Measurements from ENCODE around the gene CYLD. TPM values are rescaled to one million over a fixed set of nuclear protein-coding genes. Genes with fewer than 3 reads are reported as not detected.

CYLD gene
- total and polyA plus RNA-seq, 8 donors: 27.1 to 52.1 (median 30.3) TPM

GRCh38 chr16:50695017-50696000 lies 46.6 kb upstream of the CYLD start:
- no peak for TF ChIP-seq CTCF (IDR thresholded peaks at IDR 0.05)
- Histone ChIP-seq H3K4me1 (peaks cover 27 to 73% of the 10 kb centered on the region in 2 donors), H3K4me3 (peak overlapping the region in 1 of 2 donors; percentile 57), H3K9me3 (no peaks in the 10 kb centered on the region), H3K27ac (peak overlapping the region; percentile 75 to 81), H3K36me3 (no peaks in the 10 kb centered on the region), H3K27me3 (no peaks in the 10 kb centered on the region)
- ATAC-seq: peak; percentile 43
- intact Hi-C loops (cut with DNase I): no loop called here
- peak in 1 of 4 donors; percentile 78 for DNase-seq

- Histone ChIP-seq H3K4me1 (peaks cover 27 to 75% of the 10 kb centered on the region in 2 donors), H3K27me3 (no peaks in the 10 kb centered on the region), H3K4me3 (peak overlapping the region in 1 of 2 donors; percentile 11), H3K27ac (peak overlapping the region; percentile 75 to 81), H3K9me3 (no peaks in the 10 kb centered on the region), H3K36me3 (no peaks in the 10 kb centered on the region)
- DNase-seq (no peak), ATAC-seq (no peak)
- intact Hi-C loops (cut with DNase I): no loop called here
- no peak for TF ChIP-seq CTCF (IDR thresholded peaks at IDR 0.05)
Observed at GRCh38 chr16:50696126-50696525, 45.8 kb upstream of the CYLD start.

- H3K9me3 ChIP-seq: no peaks in the 10 kb centered on the region
- peaks cover 27 to 75% of the 10 kb centered on the region in 2 donors for H3K4me1 ChIP-seq
- no peaks in the 10 kb centered on the region for H3K36me3 ChIP-seq
- no peak for TF ChIP-seq CTCF (IDR thresholded peaks at IDR 0.05)
- ATAC-seq (peak; percentile 68), DNase-seq (peak in 2 of 4 donors; percentile 93 to 95)
- intact Hi-C loops (cut with DNase I): no loop called here
- H3K27ac ChIP-seq: peak overlapping the region; percentile 75 to 81
- no peaks in the 10 kb centered on the region for H3K27me3 ChIP-seq
- no peak overlapping the region for H3K4me3 ChIP-seq
Observed at GRCh38 chr16:50696575-50697420, 45.1 kb upstream of the CYLD start.

- H3K27ac ChIP-seq: peak overlapping the region; percentile 75 to 81
- no peaks in the 10 kb centered on the region for H3K27me3 ChIP-seq
- no peak for TF ChIP-seq CTCF (IDR thresholded peaks at IDR 0.05)
- ATAC-seq: no peak
- DNase-seq: no peak
- no peaks in the 10 kb centered on the region for H3K36me3 ChIP-seq
- intact Hi-C loops (cut with DNase I): no loop called here
- peaks cover 27 to 75% of the 10 kb centered on the region in 2 donors for H3K4me1 ChIP-seq
- H3K9me3 ChIP-seq: no peaks in the 10 kb centered on the region
- H3K4me3 ChIP-seq: peak overlapping the region in 1 of 2 donors; percentile 38
Observed at GRCh38 chr16:50697421-50697715, 44.5 kb upstream of the CYLD start.
